A549 (cell line): ENCODE data around the gene AHR.

ENCODE experiments used
- CBX8 ChIP-seq: fragments of 200-600 bp; sonication (generic); IDR thresholded peaks from 2 replicates; pipeline ENCODE4 v1.6.1; 2016
- CEBPB ChIP-seq, 2 experiments: fragments of >200 bp in 1 of 2; sonication (Bioruptor Twin) in 1 of 2; formaldehyde crosslinking in 1 of 2; IDR thresholded peaks; 2 replicates each; pipeline ENCODE4 v1.6.1; 2012 to 2016
- CHD4 ChIP-seq: fragments of 200-600 bp; sonication (generic); IDR thresholded peaks from 2 replicates; pipeline ENCODE4 v1.6.1; 2016; ENCODE audit warnings: antibody characterized with exemption, mild to moderate bottlenecking, borderline replicate concordance
- CTCF ChIP-seq: fragments of >200 bp; sonication (Bioruptor Twin); formaldehyde crosslinking; IDR thresholded peaks from 3 replicates; pipeline ENCODE4 v1.5.1; 2016
- EHF ChIP-seq: fragments of 250-450 bp; sonication (Bioruptor Pico); IDR thresholded peaks from 2 replicates; pipeline ENCODE4 v1.5.0; 2020; ENCODE audit warnings: mild to moderate bottlenecking
- FOSL2 ChIP-seq, 2 experiments: fragments of 450-650 bp in 1 of 2; fragments of >200 bp in 1 of 2; sonication (Bioruptor Twin) in 1 of 2; formaldehyde crosslinking; IDR thresholded peaks; 2 replicates each; pipeline versions ENCODE4 v1.5.0 to v1.6.1; 2016 to 2020; ENCODE audit warnings: mild to moderate bottlenecking in 1 of 2, moderate library complexity in 1 of 2
- KDM1A ChIP-seq: fragments of 200-600 bp; sonication (generic); IDR thresholded peaks from 2 replicates; pipeline ENCODE4 v1.6.1; 2016; ENCODE audit warnings: low read depth, mild to moderate bottlenecking
- MAZ ChIP-seq: fragments of 150-350 bp; IDR thresholded peaks from 2 replicates; pipeline ENCODE4 v1.6.1; 2014; ENCODE audit warnings: antibody characterized with exemption, low read depth, low read length, borderline replicate concordance
- POLR2A ChIP-seq: IDR thresholded peaks from 2 replicates; pipeline ENCODE4 v1.6.1; 2012; ENCODE audit warnings: mild to moderate bottlenecking, low read length
- RAD21 ChIP-seq, 2 experiments: fragments of >200 bp in 1 of 2; sonication (Bioruptor Twin) in 1 of 2; formaldehyde crosslinking in 1 of 2; IDR thresholded peaks in 1 of 2; conservative IDR thresholded peaks in 1 of 2; 2 replicates in 1 of 2; 3 replicates in 1 of 2; pipeline ENCODE4 v1.6.1; 2012 to 2018; ENCODE audit warnings: inconsistent platforms in 1 of 2
- RARB ChIP-seq: fragments of 250-450 bp; sonication (Bioruptor Pico); IDR thresholded peaks from 2 replicates; pipeline ENCODE4 v1.8.0; 2021; ENCODE audit warnings: mild to moderate bottlenecking, moderate library complexity
- REST ChIP-seq: fragments of 200-600 bp; sonication (generic); IDR thresholded peaks from 2 replicates; pipeline ENCODE4 v1.6.1; 2016; ENCODE audit warnings: antibody characterized with exemption, mild to moderate bottlenecking, moderate library complexity
- RFX5 ChIP-seq: fragments of 450-650 bp; IDR thresholded peaks from 2 replicates; pipeline ENCODE4 v1.7.1; 2014; ENCODE audit warnings: antibody characterized with exemption, mild to moderate bottlenecking, moderate library complexity
- TF ChIP-seq, protein P1 (sequence below): IDR thresholded peaks from 2 replicates; pipeline ENCODE4 v1.6.1; 2012

- TF ChIP-seq CTCF = no peak
- TF ChIP-seq EHF = no peak
- TF ChIP-seq CHD4 = no peak
- TF ChIP-seq, protein P1, sequence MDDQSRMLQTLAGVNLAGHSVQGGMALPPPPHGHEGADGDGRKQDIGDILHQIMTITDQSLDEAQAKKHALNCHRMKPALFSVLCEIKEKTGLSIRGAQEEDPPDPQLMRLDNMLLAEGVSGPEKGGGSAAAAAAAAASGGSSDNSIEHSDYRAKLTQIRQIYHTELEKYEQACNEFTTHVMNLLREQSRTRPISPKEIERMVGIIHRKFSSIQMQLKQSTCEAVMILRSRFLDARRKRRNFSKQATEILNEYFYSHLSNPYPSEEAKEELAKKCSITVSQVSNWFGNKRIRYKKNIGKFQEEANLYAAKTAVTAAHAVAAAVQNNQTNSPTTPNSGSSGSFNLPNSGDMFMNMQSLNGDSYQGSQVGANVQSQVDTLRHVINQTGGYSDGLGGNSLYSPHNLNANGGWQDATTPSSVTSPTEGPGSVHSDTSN = no peak
- TF ChIP-seq RAD21 (conservative IDR thresholded peaks at IDR 0.05 in 1 of 2, IDR thresholded peaks at IDR 0.05 in 1 of 2) = no peak
- TF ChIP-seq CBX8 = no peak
- TF ChIP-seq POLR2A = no peak
- TF ChIP-seq RARB (CRISPR knock-in tag) = no peak
- TF ChIP-seq MAZ = no peak
- TF ChIP-seq RFX5 = no peak
- TF ChIP-seq CEBPB (IDR thresholded peaks at IDR 0.05) = no peak
- TF ChIP-seq FOSL2 (IDR thresholded peaks at IDR 0.05) = no peak
- TF ChIP-seq FOSL2 (CRISPR knock-in tag; IDR thresholded peaks at IDR 0.05) = no peak
- no peak for TF ChIP-seq REST
- TF ChIP-seq KDM1A = no peak
Observed at GRCh38 chr7:17311952-17312351, 13.5 kb downstream of the AHR start.
